ENCODE results near the gene PTPRN2. TPM values are rescaled to one million over a fixed set of nuclear protein-coding genes. Genes with fewer than 3 reads are reported as not detected.

The PTPRN2 gene
- total RNA-seq, 1 experiment from 2014 or later: 1.2 TPM

GRCh38 chr7:157969995-157970394 lies 617.6 kb downstream of the PTPRN2 start:
- H3K27me3 ChIP-seq (replicated peaks): no peaks in the 10 kb centered on the region
- no peaks in the 10 kb centered on the region for H3K36me3 ChIP-seq
- no peaks in the 10 kb centered on the region; the same call in none of the 2 replicates for H3K9me3 ChIP-seq (replicated peaks)
- H3K4me1 ChIP-seq (replicated peaks): no peaks in the 10 kb centered on the region
- no peak overlapping the region for H3K4me3 ChIP-seq
- DNase-seq (ENCODE audit: low read depth in 1 of 2, low spot score in 2 of 2): no peak
- H3K27ac ChIP-seq: no peak overlapping the region

GRCh38 chr7:157966490-157966889 lies 621.1 kb downstream of the PTPRN2 start:
- no peak for DNase-seq (ENCODE audit: low read depth in 1 of 2, low spot score in 2 of 2)
- Histone ChIP-seq H3K27ac (no peak overlapping the region), H3K4me1 (replicated peaks) (no peaks in the 10 kb centered on the region), H3K36me3 (no peaks in the 10 kb centered on the region), H3K9me3 (replicated peaks) (peaks cover 10% of the 10 kb centered on the region), H3K4me3 (no peak overlapping the region), H3K27me3 (replicated peaks) (no peaks in the 10 kb centered on the region)

DNA sequence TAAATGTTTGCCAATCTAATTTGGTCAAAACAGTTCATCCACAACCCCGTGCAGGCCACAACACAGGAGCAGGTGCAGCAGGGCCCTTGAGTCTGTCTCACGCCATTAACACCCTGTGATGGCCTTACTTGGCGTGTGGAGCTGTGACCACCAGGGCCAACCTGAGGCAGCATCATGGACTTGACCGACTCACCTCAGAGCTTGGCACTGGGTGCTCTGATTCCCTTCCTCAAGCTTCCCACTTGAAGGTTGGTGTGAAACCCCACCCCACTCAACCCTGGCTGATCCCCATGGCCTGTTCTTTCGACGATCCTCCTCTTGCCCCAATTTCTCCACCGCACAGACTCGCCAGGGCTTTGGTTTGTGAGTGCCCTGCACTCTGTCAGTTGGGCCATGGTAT lies 623.1 kb downstream of the PTPRN2 start:
- no peaks in the 10 kb centered on the region for H3K4me1 ChIP-seq (replicated peaks)
- H3K27ac ChIP-seq: no peak overlapping the region
- no peak for DNase-seq (ENCODE audit: low read depth in 1 of 2, low spot score in 2 of 2)
- no peaks in the 10 kb centered on the region for H3K27me3 ChIP-seq (replicated peaks)
- no peaks in the 10 kb centered on the region for H3K36me3 ChIP-seq
- H3K9me3 ChIP-seq (replicated peaks): peaks cover 12% of the 10 kb centered on the region; the same call in 1 of the 2 replicates
- no peak overlapping the region for H3K4me3 ChIP-seq

DNA sequence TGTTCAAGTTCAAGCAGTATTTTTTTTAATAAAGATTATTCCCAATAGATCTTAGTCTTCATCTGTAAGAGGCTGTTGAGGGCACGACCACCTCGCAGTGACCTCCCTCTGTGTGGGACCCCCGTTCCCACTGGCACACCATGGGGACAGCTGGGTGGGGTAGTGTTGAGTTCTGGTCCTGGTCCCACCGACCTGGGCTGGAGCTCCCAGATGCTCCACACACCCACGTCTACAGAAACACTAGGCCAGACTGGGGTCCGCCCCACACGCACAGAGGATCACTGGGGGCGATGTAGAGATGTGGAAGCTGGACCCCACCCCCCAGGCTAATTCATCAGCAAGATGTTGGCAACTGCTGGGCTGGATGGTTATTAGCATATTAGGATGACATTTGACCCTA lies 623.6 kb downstream of the PTPRN2 start:
- no peak for DNase-seq (ENCODE audit: low read depth in 1 of 2, low spot score in 2 of 2)
- peaks cover 13% of the 10 kb centered on the region; the same call in 1 of the 2 replicates for H3K9me3 ChIP-seq (replicated peaks)

GRCh38 chr7:157963526-157963925 lies 624.1 kb downstream of the PTPRN2 start:
- DNase-seq (ENCODE audit: low read depth in 1 of 2, low spot score in 2 of 2): no peak
- Histone ChIP-seq H3K9me3 (replicated peaks) (peaks cover 16% of the 10 kb centered on the region; the same call in 1 of the 2 replicates), H3K4me3 (no peak overlapping the region), H3K4me1 (replicated peaks) (no peaks in the 10 kb centered on the region), H3K36me3 (no peaks in the 10 kb centered on the region), H3K27ac (no peak overlapping the region), H3K27me3 (replicated peaks) (no peaks in the 10 kb centered on the region)

More for the DNA sequence above, 623.6 kb downstream of the PTPRN2 start:
- Histone ChIP-seq H3K4me1 (replicated peaks) (no peaks in the 10 kb centered on the region), H3K4me3 (no peak overlapping the region), H3K27me3 (replicated peaks) (no peaks in the 10 kb centered on the region), H3K27ac (no peak overlapping the region), H3K36me3 (no peaks in the 10 kb centered on the region)

DNA sequence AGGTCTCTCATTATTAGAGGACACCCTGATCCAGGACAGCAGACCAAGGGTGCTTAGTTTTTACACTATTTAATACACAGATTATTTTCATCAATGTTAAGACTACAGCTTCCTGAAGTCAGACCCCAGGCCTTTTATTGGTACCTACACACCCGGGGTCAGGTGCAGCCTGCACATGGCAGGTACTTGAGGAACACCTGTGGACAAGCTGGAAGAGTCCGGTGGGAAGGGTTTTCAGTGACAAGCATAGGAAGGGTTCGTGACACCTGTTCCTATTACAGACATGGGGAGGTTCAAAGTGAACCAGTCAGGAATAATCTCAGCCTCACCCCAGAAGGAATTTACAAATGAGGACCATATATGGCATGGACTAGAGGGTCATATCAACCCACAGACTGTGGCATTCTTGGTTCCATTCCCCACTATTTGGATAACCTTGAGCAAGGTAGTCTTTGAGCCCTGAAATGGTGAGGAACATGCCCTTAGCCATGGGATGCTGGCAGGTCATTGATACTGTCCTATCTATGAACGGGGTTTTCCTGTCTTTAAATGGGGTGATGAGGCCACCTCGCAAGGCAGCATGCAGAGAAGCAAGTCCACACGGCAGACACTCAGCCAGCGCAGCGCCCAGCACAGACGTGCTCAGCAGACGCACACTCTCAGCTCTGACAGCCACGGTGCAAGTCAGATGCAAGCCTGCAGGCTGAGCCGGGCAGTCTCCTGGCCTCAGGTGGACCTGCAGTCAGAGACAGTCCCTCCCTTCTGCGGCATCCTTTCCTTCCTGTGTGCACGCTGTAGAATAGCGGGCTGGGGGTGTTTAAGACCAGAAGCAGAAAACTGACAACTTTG lies 624.9 kb downstream of the PTPRN2 start:
- no peaks in the 10 kb centered on the region for H3K36me3 ChIP-seq
- H3K27ac ChIP-seq: no peak overlapping the region
- no peak for DNase-seq (ENCODE audit: low read depth in 1 of 2, low spot score in 2 of 2)
- H3K4me1 ChIP-seq (replicated peaks): no peaks in the 10 kb centered on the region
- peaks cover 20% of the 10 kb centered on the region for H3K9me3 ChIP-seq (replicated peaks)
- no peak overlapping the region for H3K4me3 ChIP-seq
- H3K27me3 ChIP-seq (replicated peaks): no peaks in the 10 kb centered on the region

- Histone ChIP-seq H3K4me3 (no peak overlapping the region), H3K36me3 (no peaks in the 10 kb centered on the region), H3K27me3 (replicated peaks) (no peaks in the 10 kb centered on the region), H3K9me3 (replicated peaks) (peaks cover 20% of the 10 kb centered on the region), H3K27ac (no peak overlapping the region), H3K4me1 (replicated peaks) (no peaks in the 10 kb centered on the region)
- DNase-seq (ENCODE audit: low read depth in 1 of 2, low spot score in 2 of 2): no peak
These were observed 625.7 kb downstream of the PTPRN2 start for GRCh38 chr7:157961731-157962457.

GRCh38 chr7:157955348-157955999 lies 632.1 kb downstream of the PTPRN2 start:
- no peaks in the 10 kb centered on the region for H3K4me1 ChIP-seq (replicated peaks)
- H3K9me3 ChIP-seq (replicated peaks): peaks cover 11% of the 10 kb centered on the region
- no peak for DNase-seq (ENCODE audit: low read depth in 1 of 2, low spot score in 2 of 2)
- H3K27ac ChIP-seq: no peak overlapping the region
- H3K4me3 ChIP-seq: no peak overlapping the region
- no peaks in the 10 kb centered on the region for H3K36me3 ChIP-seq
- H3K27me3 ChIP-seq (replicated peaks): no peaks in the 10 kb centered on the region

GRCh38 chr7:157954901-157955300 lies 632.7 kb downstream of the PTPRN2 start:
- Histone ChIP-seq H3K27me3 (replicated peaks) (no peaks in the 10 kb centered on the region), H3K9me3 (replicated peaks) (peaks cover 11% of the 10 kb centered on the region), H3K36me3 (no peaks in the 10 kb centered on the region), H3K4me3 (no peak overlapping the region), H3K27ac (no peak overlapping the region), H3K4me1 (replicated peaks) (no peaks in the 10 kb centered on the region)
- DNase-seq (ENCODE audit: low read depth in 1 of 2, low spot score in 2 of 2): no peak

GRCh38 chr7:157952841-157953645 lies 634.6 kb downstream of the PTPRN2 start:
- Histone ChIP-seq H3K9me3 (replicated peaks) (peaks cover 3% of the 10 kb centered on the region; the same call in 1 of the 2 replicates), H3K27ac (no peak overlapping the region), H3K4me1 (replicated peaks) (no peaks in the 10 kb centered on the region), H3K36me3 (no peaks in the 10 kb centered on the region), H3K27me3 (replicated peaks) (no peaks in the 10 kb centered on the region), H3K4me3 (no peak overlapping the region)
- DNase-seq (ENCODE audit: low read depth in 1 of 2, low spot score in 2 of 2): no peak

DNA sequence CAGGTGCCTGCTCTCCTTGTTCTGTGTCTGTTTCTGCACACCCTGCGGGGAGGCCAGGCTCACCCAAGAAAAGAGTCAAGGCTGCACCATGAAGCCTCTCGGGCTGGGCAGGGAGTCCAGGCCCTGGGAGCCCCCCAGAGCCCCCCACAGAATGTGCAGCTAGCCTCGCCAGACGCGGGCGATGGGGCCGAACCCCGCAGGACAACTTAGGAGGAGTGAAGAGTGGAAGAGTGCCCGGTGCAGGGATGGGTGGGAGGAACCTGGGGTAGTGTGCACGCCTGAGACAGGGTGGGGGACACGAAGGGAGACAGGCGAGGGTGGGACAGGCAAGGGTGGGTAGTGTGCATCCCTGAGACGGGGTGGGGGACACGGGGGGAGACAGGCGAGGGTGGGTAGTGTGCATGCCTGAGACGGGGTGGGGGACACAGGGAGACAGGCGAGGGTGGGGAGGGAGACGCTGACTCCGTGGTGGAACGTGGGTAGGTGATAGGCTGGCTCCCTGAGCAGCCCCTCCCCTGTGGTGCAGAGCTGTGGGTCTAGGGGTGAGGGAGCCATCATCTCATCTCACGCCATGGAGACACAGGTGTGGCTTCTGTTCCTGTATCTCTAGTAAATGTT lies 635.5 kb downstream of the PTPRN2 start:
- Histone ChIP-seq H3K27ac (no peak overlapping the region), H3K9me3 (replicated peaks) (peaks cover 2% of the 10 kb centered on the region), H3K4me1 (replicated peaks) (no peaks in the 10 kb centered on the region), H3K27me3 (replicated peaks) (no peaks in the 10 kb centered on the region), H3K36me3 (no peaks in the 10 kb centered on the region), H3K4me3 (no peak overlapping the region)
- no peak for DNase-seq (ENCODE audit: low read depth in 1 of 2, low spot score in 2 of 2)

- Histone ChIP-seq H3K36me3 (no peaks in the 10 kb centered on the region), H3K27ac (no peak overlapping the region), H3K4me3 (no peak overlapping the region), H3K4me1 (replicated peaks) (no peaks in the 10 kb centered on the region), H3K9me3 (replicated peaks) (peaks cover 5% of the 10 kb centered on the region), H3K27me3 (replicated peaks) (no peaks in the 10 kb centered on the region)
- DNase-seq (ENCODE audit: low read depth in 1 of 2, low spot score in 2 of 2): no peak
These were observed 636.1 kb downstream of the PTPRN2 start for GRCh38 chr7:157951300-157952049.
